Measurements from ENCODE around the gene SELP. TPM values are rescaled to one million over a fixed set of nuclear protein-coding genes. Genes with fewer than 3 reads are reported as not detected.
"Not testable (repeated sequence)": the region's sequence is repeated elsewhere in the genome, so short reads cannot be mapped to it uniquely, and the experiment has no call there.

SELP gene
- 0.18 and 0.52 TPM in 2 replicates for total RNA-seq

- intact Hi-C loops (cut with micrococcal nuclease) = no loop called here
These were observed at the start of gene SELP for GRCh38 chr1:169630006-169630405. Gene SELP, minus strand, starts transcription at chr1:169630124. Its CDS starts 50 bp downstream, at chr1:169630074.

GRCh38 chr1:169679692-169680091 lies 49.8 kb upstream of the SELP start:
- intact Hi-C loops (cut with micrococcal nuclease) = no loop called here

GRCh38 chr1:169676001-169676400 lies 46.1 kb upstream of the SELP start:
- intact Hi-C loops (cut with micrococcal nuclease) = no loop called here

- intact Hi-C loops (cut with micrococcal nuclease) = no loop called here
These were observed 40.9 kb upstream of the SELP start for GRCh38 chr1:169670836-169671235.

GRCh38 chr1:169670244-169670643 lies 40.3 kb upstream of the SELP start:
- intact Hi-C loops (cut with micrococcal nuclease) = not testable (repeated sequence)

- intact Hi-C loops (cut with micrococcal nuclease) = loop anchor here (2.0 kb wide), 1 partner anchor 43 kb away; the partner anchor contains the start of gene SELL
These were observed 38.0 kb upstream of the SELP start for GRCh38 chr1:169667699-169668596.

- intact Hi-C loops (cut with micrococcal nuclease) = loop anchor here (2.0 kb wide), 1 partner anchor 44 kb away; the partner anchor contains the start of gene SELL
These were observed 37.3 kb upstream of the SELP start for GRCh38 chr1:169667227-169667639.

- intact Hi-C loops (cut with micrococcal nuclease) = not testable (repeated sequence)
These were observed 32.8 kb upstream of the SELP start for GRCh38 chr1:169662680-169663079.

- intact Hi-C loops (cut with micrococcal nuclease) = not testable (repeated sequence)
These were observed 31.1 kb upstream of the SELP start for GRCh38 chr1:169661066-169661465.

- intact Hi-C loops (cut with micrococcal nuclease) = not testable (repeated sequence)
These were observed 28.9 kb upstream of the SELP start for GRCh38 chr1:169658777-169659176.

GRCh38 chr1:169653873-169654272 lies 23.9 kb upstream of the SELP start:
- intact Hi-C loops (cut with micrococcal nuclease) = no loop called here

- intact Hi-C loops (cut with micrococcal nuclease) = no loop called here
These were observed 21.1 kb upstream of the SELP start for GRCh38 chr1:169651035-169651434.

- intact Hi-C loops (cut with micrococcal nuclease) = no loop called here
These were observed 20.6 kb upstream of the SELP start for GRCh38 chr1:169650551-169650950.

GRCh38 chr1:169648709-169649108 lies 18.8 kb upstream of the SELP start:
- intact Hi-C loops (cut with micrococcal nuclease) = loop anchor here (5.0 kb wide), 1 partner anchor 46 kb away; no protein-coding TSS in a partner anchor

GRCh38 chr1:169648187-169648586 lies 18.3 kb upstream of the SELP start:
- intact Hi-C loops (cut with micrococcal nuclease) = loop anchor here (5.0 kb wide), 1 partner anchor 46 kb away; no protein-coding TSS in a partner anchor

- intact Hi-C loops (cut with micrococcal nuclease) = loop anchor here (5.0 kb wide), 1 partner anchor 45 kb away; no protein-coding TSS in a partner anchor
These were observed 17.6 kb upstream of the SELP start for GRCh38 chr1:169647512-169647911.

GRCh38 chr1:169644297-169644696 lies 14.4 kb upstream of the SELP start:
- intact Hi-C loops (cut with micrococcal nuclease) = no loop called here

GRCh38 chr1:169634877-169635276 lies 5.0 kb upstream of the SELP start:
- intact Hi-C loops (cut with micrococcal nuclease) = no loop called here

GRCh38 chr1:169634145-169634544 lies 4.2 kb upstream of the SELP start:
- intact Hi-C loops (cut with micrococcal nuclease) = no loop called here

- intact Hi-C loops (cut with micrococcal nuclease) = no loop called here
These were observed 1.3 kb upstream of the SELP start for GRCh38 chr1:169631249-169631648.

- intact Hi-C loops (cut with micrococcal nuclease) = no loop called here
These were observed 5.0 kb downstream of the SELP start for GRCh38 chr1:169624912-169625311.

- intact Hi-C loops (cut with micrococcal nuclease) = no loop called here
These were observed 5.8 kb downstream of the SELP start for GRCh38 chr1:169624122-169624521.

Measured in T-helper 2 cell treated with Interferon-gamma antibody and Interleukin-4, amounts not matched to agents 100 ng/mL and 5 ng/mL, for 36 hours (primary cell).